CD4-positive, alpha-beta T cell treated with Interleukin-17A for 4 hours (primary cell): ENCODE measurements around the gene PDLIM5.
A peak's percentile ranks its signal among the peaks of the same experiment; 100 is the strongest.
"Not testable (repeated sequence)": the region's sequence is repeated elsewhere in the genome, so short reads cannot be mapped to it uniquely, and the experiment has no call there.

Source experiments
- DNase-seq: peaks from one replicate; pipeline ENCODE4 v3.0.0-alpha.2; 2020; ENCODE audit warnings: mixed read lengths

The PDLIM5 gene

DNA sequence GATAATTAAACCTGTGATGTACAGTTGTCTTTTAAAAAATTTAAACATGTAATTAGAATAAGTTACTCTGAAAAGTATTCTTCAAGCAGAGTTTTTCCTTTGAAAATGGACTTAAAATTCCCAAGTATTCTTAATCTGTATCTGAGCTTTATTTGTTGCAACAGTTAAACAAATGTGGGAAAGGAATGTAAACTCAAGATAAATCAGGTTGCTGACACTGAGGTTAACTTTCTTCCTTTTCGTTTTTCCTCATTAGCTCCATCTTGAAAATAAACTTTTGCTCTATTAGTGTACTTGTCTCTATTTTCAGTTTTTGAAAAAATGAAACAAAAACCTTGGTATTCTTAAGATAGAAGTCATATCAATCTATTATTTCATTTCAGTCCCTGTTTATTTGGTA lies 161.5 kb downstream of the PDLIM5 start:
- DNase-seq: no peak

GRCh38 chr4:94615451-94615850 lies 163.7 kb downstream of the PDLIM5 start:
- DNase-seq: no peak

DNA sequence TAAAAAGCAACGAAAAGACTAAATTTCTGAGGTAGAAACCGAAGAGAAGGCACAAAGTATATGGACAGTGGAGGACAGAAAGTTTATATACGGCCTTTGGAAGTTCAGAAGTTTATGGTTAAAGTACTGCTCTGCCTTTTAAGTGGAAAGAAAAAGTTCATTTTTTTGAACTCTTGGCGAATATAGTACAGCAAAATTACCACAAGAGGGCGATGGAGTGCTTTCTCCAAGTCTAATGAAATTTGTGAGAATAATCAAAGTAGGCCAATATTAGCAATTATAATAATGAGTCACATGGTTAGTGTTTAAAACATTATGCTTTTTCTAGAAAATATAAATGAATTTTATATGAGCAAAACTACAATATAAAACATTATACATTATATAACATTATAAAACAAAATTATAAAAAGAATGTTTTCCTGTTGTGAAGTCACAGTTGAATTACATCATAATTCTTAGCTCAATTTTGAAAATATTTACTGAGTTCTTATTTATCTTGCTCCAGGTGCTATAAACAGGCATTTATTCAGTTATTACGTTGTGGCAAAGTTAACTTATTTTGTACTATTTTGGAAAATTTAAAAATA lies 169.8 kb downstream of the PDLIM5 start:
- DNase-seq: peak; percentile 24

GRCh38 chr4:94623126-94623911 lies 171.6 kb downstream of the PDLIM5 start:
- no peak for DNase-seq

GRCh38 chr4:94626942-94627341 lies 175.2 kb downstream of the PDLIM5 start:
- no peak for DNase-seq

DNA sequence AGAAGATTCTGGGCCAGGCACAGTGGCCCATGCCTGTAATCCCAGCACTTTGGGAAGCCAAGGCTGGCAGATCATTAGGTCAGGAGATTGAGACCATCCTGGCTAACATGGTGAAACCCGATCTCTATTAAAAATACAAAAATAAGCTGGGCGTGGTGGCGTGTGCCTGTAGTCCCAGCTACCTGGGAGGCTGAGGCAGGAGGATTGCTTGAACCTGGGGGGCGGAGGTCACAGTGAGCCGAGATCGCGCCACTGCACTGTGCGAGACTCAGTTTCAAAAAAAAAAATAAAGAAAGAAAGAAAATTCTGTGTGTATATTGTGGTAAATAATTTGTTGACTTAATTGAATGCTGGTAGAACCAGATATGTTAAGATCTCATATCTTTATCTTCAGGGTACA lies 177.3 kb downstream of the PDLIM5 start:
- not testable (repeated sequence) for DNase-seq

DNA sequence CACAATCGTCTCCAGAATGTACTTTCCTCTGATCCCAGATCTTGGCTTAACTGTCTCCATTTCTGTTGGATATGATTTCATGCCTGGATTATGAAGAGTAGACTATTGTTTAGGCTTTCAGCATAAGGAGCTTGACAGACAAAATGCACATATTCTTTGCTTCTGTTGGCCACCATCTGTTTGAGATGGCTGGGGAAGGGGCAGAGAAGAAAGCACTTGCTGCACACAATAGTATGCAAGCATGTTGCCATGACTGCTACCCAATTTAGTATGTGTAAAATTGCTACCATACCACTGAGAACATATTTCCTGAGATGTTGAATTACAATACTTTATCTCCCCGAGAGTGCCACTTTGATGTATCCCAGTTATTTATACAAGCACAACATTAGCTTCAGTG lies 178.1 kb downstream of the PDLIM5 start:
- no peak for DNase-seq

DNA sequence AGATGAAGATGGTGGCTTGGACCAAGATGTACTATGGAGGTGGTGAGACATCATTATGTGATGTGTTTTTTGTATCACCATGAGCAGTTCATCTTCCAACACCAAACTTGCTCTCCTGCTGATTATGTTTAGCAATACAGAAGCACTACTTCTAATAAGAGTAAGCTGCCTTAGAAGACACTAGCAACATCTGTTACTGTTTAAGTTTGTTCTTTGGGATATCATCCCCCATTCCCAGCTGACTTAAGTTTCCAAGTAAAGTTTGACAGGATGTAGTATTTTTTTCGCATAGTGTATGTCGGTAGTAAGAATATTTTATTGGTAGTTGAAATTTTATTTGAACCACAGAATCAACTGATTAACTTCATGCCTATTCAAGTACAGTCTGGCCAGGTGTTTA lies 182.5 kb downstream of the PDLIM5 start:
- DNase-seq: no peak

DNA sequence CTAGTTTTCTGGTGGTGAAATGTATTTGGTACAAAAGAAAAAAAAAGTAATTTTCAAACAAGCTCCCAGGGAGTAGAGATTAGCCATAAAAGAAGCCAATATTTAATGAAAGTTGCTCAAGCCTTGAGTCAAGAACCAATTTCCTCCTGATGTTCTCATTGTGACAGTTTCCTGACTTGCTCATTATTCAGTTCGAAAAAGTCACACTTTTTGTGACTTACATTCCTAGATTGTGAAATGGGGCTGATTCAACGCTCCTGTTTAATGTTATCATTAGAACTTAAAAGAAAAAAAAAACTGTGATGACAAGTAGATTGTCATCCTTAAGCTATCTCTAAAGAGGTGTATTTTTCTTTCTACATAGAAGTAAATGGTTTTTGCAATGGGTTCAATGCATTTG lies 183.4 kb downstream of the PDLIM5 start:
- DNase-seq: no peak

- no peak for DNase-seq
Measured at GRCh38 chr4:94636004-94636403, 184.3 kb downstream of the PDLIM5 start.

DNA sequence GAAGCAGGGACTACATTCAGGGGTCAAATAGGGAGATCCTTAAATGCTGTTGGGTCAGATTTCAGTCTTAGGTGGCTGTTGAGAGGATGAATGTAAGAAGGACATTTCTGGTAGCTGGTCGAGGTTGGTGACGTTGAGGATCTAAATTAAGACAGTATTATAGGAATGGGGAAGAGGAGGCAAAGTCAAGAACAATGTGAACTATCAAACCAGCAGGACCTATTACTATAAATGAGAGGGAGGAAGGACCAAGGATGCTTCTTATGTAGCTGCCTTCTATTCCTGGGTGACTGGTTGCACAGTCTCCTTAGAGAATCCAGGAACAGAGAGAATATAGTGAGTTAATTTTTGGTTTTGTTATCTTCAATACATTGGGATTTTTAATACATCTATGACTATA lies 187.6 kb downstream of the PDLIM5 start:
- DNase-seq: no peak

- DNase-seq: no peak
Measured at GRCh38 chr4:94640151-94640550, 188.4 kb downstream of the PDLIM5 start.

DNA sequence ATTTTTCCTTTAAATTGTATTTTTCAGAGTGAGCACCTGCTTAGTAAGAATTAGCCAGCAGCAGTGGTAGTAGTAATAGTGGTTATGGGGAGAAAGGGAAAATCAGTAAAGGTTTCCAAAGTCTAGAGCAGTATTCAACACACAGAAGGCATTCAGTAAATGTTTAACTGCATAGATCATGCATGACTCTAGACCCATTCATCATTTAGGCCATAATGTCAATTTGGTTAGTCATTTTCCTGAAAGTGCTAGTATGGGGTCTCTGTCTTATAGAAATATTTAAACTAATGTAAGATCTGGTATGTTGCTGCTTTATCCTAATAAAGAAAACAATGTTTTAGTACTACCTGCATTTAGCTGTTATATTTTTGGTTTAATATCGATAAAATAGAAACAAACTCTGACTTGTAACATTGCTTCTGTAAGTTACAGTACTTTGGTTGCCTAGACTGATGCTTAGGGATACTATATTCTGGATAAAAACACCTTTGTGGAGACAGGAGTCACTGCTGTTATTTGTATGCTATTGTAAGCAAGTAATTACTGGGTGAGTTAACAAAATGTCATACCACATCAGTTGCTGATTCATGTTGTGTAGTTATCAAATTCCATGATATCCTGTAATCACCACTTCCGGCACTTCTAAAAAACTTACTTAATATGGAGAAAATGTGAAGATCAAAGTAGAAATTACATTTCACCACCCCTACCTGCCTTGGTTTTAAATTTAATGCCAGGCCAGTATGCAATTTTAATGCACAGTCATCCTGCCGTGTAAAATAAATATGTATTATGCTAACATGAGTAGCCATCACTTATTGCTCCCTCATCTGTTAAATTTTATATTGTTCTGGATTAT lies 190.2 kb downstream of the PDLIM5 start:
- no peak for DNase-seq

DNA sequence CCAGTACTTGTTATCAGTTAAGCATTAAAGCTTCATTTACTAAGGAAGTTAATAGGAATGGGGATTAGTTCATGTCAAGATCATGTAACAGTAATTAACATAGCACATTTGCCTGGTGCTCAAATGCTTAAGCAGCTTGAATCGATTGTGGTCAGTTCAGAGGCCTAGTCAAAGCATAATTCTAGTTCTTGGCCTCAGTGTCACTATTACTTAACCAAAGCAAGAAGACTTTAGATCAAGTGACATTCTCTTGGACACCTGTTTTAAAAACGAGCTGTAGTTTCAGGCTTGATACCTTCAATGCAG lies 190.8 kb downstream of the PDLIM5 start:
- no peak for DNase-seq

- DNase-seq: no peak
Measured at GRCh38 chr4:94648699-94649098, 197.0 kb downstream of the PDLIM5 start.

DNA sequence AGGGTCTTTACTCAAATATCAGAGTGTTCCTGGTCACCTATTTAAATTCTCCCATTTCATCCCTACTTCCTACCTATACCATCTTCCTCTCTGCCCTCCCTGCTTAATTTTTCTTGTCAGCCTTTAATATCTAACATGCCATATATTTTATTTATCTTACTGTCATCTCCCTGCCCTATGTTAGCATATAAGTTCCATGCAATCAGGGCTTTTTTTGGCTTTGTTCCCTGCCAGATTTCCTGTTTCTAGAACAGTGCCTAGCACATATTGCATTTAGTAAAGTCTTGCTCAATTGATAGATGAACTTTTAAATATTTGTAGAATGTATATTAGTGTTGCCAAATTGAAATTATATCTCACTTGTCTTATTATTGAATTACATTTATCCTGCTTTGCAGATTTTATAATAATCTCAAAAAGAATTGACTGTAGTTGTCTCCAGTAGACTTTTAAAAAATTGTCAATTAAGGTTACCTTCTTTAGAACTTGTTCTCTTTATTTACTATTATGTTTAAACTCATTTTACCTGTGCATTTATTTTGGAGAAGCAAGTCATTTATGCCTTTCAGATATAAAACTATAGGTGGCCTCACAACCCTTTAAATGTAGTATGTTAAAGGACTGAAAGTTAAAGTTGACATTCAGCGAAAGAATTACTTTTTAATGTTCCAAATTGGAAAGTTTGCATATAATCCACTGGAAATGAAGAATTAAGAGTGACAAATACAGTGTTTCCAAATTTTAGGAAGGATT lies 197.8 kb downstream of the PDLIM5 start:
- DNase-seq: no peak

GRCh38 chr4:94650134-94650495 lies 198.4 kb downstream of the PDLIM5 start:
- DNase-seq: no peak

DNA sequence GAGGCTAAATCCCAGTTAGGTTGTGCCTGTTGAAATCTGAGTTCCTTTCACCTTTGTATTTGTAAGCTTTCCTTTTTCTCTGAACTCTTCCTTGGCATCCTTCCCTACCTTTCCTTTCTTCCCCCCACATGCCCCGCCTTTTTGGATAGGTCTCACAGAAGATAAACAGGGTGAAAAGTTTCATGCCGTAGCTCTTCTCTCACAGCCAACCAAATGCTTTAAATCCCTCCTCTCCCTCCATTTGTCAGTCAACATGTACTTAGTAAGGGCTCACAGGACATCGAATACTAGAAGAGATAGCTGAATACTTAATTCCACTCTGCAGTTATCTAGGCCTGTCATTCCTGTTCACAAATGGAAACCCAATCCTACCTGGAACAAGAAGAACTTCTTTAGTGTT lies 198.9 kb downstream of the PDLIM5 start:
- no peak for DNase-seq

DNA sequence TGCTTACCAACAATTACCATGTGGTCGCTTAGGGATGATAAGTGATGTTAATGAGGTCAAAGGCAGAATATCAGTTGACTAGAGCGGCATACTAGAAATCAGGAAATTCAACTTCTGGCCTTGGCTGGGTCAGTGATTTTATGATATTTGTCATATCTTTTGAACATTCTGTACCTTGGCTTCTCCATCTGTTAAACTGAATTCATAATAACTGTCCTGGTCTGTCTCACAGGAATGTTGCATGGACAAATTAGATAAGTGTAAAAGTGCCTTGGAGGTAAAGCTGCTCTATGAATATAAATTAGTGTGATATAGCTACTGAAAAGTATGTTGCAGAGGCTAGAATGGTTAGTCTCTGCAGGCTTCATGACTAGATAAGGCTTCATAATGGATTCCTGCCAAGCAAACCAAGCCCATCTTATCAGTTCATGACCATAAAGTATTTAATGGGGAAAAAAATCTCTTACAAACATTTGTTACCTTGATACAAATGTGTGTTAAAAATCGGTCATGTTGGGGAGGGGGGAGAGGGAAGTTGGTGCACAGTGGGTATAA lies 201.4 kb downstream of the PDLIM5 start:
- no peak for DNase-seq

- DNase-seq: no peak
Measured at GRCh38 chr4:94653984-94654609, 202.4 kb downstream of the PDLIM5 start.

- no peak for DNase-seq
Measured at GRCh38 chr4:94654714-94655113, 203.0 kb downstream of the PDLIM5 start.

GRCh38 chr4:94660614-94661013 lies 208.9 kb downstream of the PDLIM5 start:
- no peak for DNase-seq

GRCh38 chr4:94665021-94665420 lies 213.3 kb downstream of the PDLIM5 start:
- not testable (repeated sequence) for DNase-seq
